Esophagus muscularis mucosa (tissue), 3 donors: ENCODE results near the gene STOX2.

Experiments
- CTCF ChIP-seq, 3 experiments: fragments of 200-600 bp in 2 of 3; fragments of 450-650 bp in 1 of 3; sonication (generic) in 2 of 3; IDR thresholded peaks; one replicate each; pipeline ENCODE4 v1.5.1; 2017 to 2019; ENCODE audit warnings: antibody characterized with exemption in 3 of 3, mild to moderate bottlenecking in 2 of 3, moderate library complexity in 1 of 3
- POLR2A ChIP-seq: fragments of 450-650 bp; IDR thresholded peaks from one replicate; pipeline ENCODE4 v1.6.1; 2017; ENCODE audit warnings: antibody characterized with exemption, moderate library complexity, mild to moderate bottlenecking, low read depth

- TF ChIP-seq CTCF (IDR thresholded peaks at IDR 0.05) (no peak), POLR2A (no peak)
Measured at GRCh38 chr4:183855323-183856190, 49.5 kb upstream of the STOX2 start.
